ENCODE results near the gene AREL1. TPM values are rescaled to one million over a fixed set of nuclear protein-coding genes. Genes with fewer than 3 reads are reported as not detected.

The AREL1 gene
- total and polyA plus RNA-seq, 2 of the 8 experiments (the other 6 are each of a cell fraction or from before 2014, with no cell fraction given): 31.4 to 49.1 TPM

DNA sequence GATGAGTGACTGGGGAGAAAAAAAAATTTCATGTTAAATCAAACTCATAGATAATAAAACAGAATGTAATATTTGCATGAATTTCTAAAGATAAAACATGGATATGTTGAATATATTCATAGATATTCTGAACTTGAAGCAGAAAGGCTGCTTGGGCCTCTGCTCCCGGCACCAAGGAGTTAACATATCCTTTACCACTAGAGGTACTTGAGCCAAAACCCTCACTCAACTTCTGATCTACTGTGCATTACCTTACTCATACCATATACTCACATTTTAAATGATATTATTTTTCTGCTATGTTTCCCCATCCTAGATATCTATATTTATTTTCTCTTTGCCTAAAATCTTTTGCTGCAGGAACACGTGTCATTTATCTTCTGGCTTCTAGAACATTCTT, 14.9 kb downstream of the AREL1 start:
- no peak overlapping the region for H3K9ac ChIP-seq (replicated peaks in 1 of 4; ENCODE audit: extremely low read depth in 1 of 4, low read depth in 3 of 4, low read length in 3 of 4)
- H2BK20ac ChIP-seq (ENCODE audit: low read length): no peak overlapping the region
- no peak overlapping the region for H3K4ac ChIP-seq (replicated peaks; ENCODE audit: insufficient read length, low read depth, low read length)
- H3K79me1 ChIP-seq (ENCODE audit: low read depth, low read length): peaks cover 3% of the 10 kb centered on the region
- TF ChIP-seq, protein P1, sequence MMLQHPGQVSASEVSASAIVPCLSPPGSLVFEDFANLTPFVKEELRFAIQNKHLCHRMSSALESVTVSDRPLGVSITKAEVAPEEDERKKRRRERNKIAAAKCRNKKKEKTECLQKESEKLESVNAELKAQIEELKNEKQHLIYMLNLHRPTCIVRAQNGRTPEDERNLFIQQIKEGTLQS (IDR thresholded peaks at IDR 0.05; ENCODE audit: insufficient read depth, low read depth, low read length): no peak
- TF ChIP-seq, protein P2, sequence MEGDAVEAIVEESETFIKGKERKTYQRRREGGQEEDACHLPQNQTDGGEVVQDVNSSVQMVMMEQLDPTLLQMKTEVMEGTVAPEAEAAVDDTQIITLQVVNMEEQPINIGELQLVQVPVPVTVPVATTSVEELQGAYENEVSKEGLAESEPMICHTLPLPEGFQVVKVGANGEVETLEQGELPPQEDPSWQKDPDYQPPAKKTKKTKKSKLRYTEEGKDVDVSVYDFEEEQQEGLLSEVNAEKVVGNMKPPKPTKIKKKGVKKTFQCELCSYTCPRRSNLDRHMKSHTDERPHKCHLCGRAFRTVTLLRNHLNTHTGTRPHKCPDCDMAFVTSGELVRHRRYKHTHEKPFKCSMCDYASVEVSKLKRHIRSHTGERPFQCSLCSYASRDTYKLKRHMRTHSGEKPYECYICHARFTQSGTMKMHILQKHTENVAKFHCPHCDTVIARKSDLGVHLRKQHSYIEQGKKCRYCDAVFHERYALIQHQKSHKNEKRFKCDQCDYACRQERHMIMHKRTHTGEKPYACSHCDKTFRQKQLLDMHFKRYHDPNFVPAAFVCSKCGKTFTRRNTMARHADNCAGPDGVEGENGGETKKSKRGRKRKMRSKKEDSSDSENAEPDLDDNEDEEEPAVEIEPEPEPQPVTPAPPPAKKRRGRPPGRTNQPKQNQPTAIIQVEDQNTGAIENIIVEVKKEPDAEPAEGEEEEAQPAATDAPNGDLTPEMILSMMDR (IDR thresholded peaks at IDR 0.05; ENCODE audit: control extremely low read depth in 1 of 3, insufficient read depth in 1 of 3, low read depth in 1 of 3, low read length in 3 of 3): peak in 1 of 3 experiments; percentile 5; a peak in 1 of 4 replicates
- TF ChIP-seq TAF1 (IDR thresholded peaks at IDR 0.05; ENCODE audit: low read depth, low read length): no peak
- TF ChIP-seq CBX8 (IDR thresholded peaks at IDR 0.05; ENCODE audit: borderline replicate concordance, low read depth, low read length): no peak
- no peak overlapping the region for H2BK15ac ChIP-seq (ENCODE audit: low read length)
- H3K9me3 ChIP-seq (ENCODE audit: insufficient read depth in 2 of 2, low read depth in 1 of 2, low read length in 1 of 2): peaks cover 12 to 13% of the 10 kb centered on the region in 2 experiments; a peak in 2 of 4 replicates
- POLR2A ChIA-PET (ENCODE audit: partially characterized antibody): no interaction called here
- no peak overlapping the region for H3K14ac ChIP-seq (ENCODE audit: insufficient read length)
- no peak overlapping the region for H2BK12ac ChIP-seq (ENCODE audit: low read depth, low read length)
- no peak for DNase-seq (ENCODE audit: low read depth in 1 of 2, low spot score in 2 of 2)
- H3K79me2 ChIP-seq (ENCODE audit: control insufficient read depth in 1 of 2, insufficient read depth in 2 of 2, low read length in 2 of 2): peaks cover 0 to 60% of the 10 kb centered on the region in 2 experiments; a peak in 2 of 4 replicates
- H3K27me3 ChIP-seq (replicated peaks in 1 of 4; ENCODE audit: control insufficient read depth in 3 of 4, extremely low read depth in 1 of 4, insufficient read depth in 3 of 4, low read length in 3 of 4): no peaks in the 10 kb centered on the region
- no peaks in the 10 kb centered on the region for H3K23me2 ChIP-seq (ENCODE audit: low read depth, low read length)
- H3K4me2 ChIP-seq (ENCODE audit: insufficient read depth in 1 of 2, low read depth in 2 of 2, low read length in 2 of 2): no peak overlapping the region
- H3K23ac ChIP-seq (ENCODE audit: insufficient read length): no peak overlapping the region
- H2BK5ac ChIP-seq (ENCODE audit: low read depth, low read length): no peak overlapping the region
- no peak overlapping the region for H3K56ac ChIP-seq (replicated peaks; ENCODE audit: insufficient read length, low read depth, low read length)
- H2AFZ ChIP-seq (ENCODE audit: low read length): no peak overlapping the region
- no peak overlapping the region for H3K4me3 ChIP-seq (ENCODE audit: extremely low read depth in 1 of 4, insufficient read depth in 2 of 4, low read depth in 3 of 4, low read length in 4 of 4)
- 96% methylated on average over 2 of the region's 2 CpGs; no CpG with 5 or more reads in 1 of the 2 experiments for WGBS, 2 experiments (ENCODE audit: extremely low coverage in 1 of 2, insufficient coverage in 1 of 2, insufficient read length in 1 of 2, insufficient replicate concordance in 2 of 2, low coverage in 1 of 2, low lambda C conversion rate in 2 of 2, missing lambda C conversion rate in 1 of 2)
- CTCF ChIA-PET (ENCODE audit: partially characterized antibody): no interaction called here
- no peaks in the 10 kb centered on the region for H3K4me1 ChIP-seq (replicated peaks in 1 of 4; ENCODE audit: control insufficient read depth in 3 of 4, insufficient read depth in 4 of 4, low read length in 3 of 4)
- H4K8ac ChIP-seq (ENCODE audit: extremely low read depth, insufficient read depth, low read length): no peak overlapping the region
- no peak overlapping the region for H3K27ac ChIP-seq (ENCODE audit: low read depth, low read length)
- H2AK5ac ChIP-seq (ENCODE audit: low read depth, low read length): no peak overlapping the region
- no peak overlapping the region for H4K91ac ChIP-seq (replicated peaks; ENCODE audit: insufficient read length, low read length)
- FAIRE-seq: no peak
- H4K5ac ChIP-seq (ENCODE audit: insufficient read length, low read depth, low read length): no peak overlapping the region
- H2BK120ac ChIP-seq (replicated peaks; ENCODE audit: low read depth, low read length): no peak overlapping the region
- H3K18ac ChIP-seq (ENCODE audit: extremely low read depth, low read length): no peak overlapping the region
- H3K36me3 ChIP-seq (ENCODE audit: control insufficient read depth in 2 of 4, insufficient read depth in 4 of 4, low read length in 3 of 4): peaks cover 0 to 3% (median 1%) of the 10 kb centered on the region in 4 experiments; a peak in 2 of 8 replicates
- peaks cover 0 to 4% of the 10 kb centered on the region in 2 experiments for H4K20me1 ChIP-seq (replicated peaks in 1 of 2; ENCODE audit: control insufficient read depth in 1 of 2, insufficient read depth in 2 of 2, low read length in 2 of 2)
